Gastrocnemius medialis (tissue), 4 donors: Measurements from ENCODE around the gene CCL7.

Experiments
- CTCF ChIP-seq, 5 experiments: fragments of 450-650 bp in 3 of 5; fragments of 200-600 bp in 2 of 5; sonication (generic) in 2 of 5; IDR thresholded peaks in 4 of 5; conservative IDR thresholded peaks in 1 of 5; 1 replicate in 4 of 5; 2 replicates in 1 of 5; pipeline ENCODE4 v1.5.1; 2016 to 2019; ENCODE audit warnings: antibody characterized with exemption in 5 of 5, mild to moderate bottlenecking in 3 of 5, moderate library complexity in 3 of 5
- POLR2A ChIP-seq, 2 donors: fragments of 450-650 bp; IDR thresholded peaks; one replicate each; pipeline ENCODE4 v1.6.1; 2017; ENCODE audit warnings: antibody characterized with exemption in 2 of 2, mild to moderate bottlenecking in 2 of 2, moderate library complexity in 2 of 2

GRCh38 chr17:34226011-34226743 is 43.8 kb upstream of the CCL7 start:
- TF ChIP-seq POLR2A (IDR thresholded peaks at IDR 0.05) (no peak), CTCF (IDR thresholded peaks at IDR 0.05 in 4 of 5, conservative IDR thresholded peaks at IDR 0.05 in 1 of 5) (no peak)
